GM19193 (cell line): ENCODE results near the gene MAP2K5.

Source experiments
- POLR2A ChIP-seq: IDR thresholded peaks from 4 replicates; pipeline ENCODE4 v1.6.1; 2011; ENCODE audit not compliant: insufficient read depth, insufficient read length; ENCODE audit errors: extremely low read depth

Gene MAP2K5

GRCh38 chr15:67707520-67708283, 165.2 kb downstream of the MAP2K5 start:
- TF ChIP-seq POLR2A: no peak

GRCh38 chr15:67708500-67708899, 166.0 kb downstream of the MAP2K5 start:
- no peak for TF ChIP-seq POLR2A

GRCh38 chr15:67715170-67715569, 172.7 kb downstream of the MAP2K5 start:
- no peak for TF ChIP-seq POLR2A

GRCh38 chr15:67716171-67716570, 173.7 kb downstream of the MAP2K5 start:
- no peak for TF ChIP-seq POLR2A

GRCh38 chr15:67717776-67718175, 175.3 kb downstream of the MAP2K5 start:
- TF ChIP-seq POLR2A: no peak

- no peak for TF ChIP-seq POLR2A
These were observed 176.9 kb downstream of the MAP2K5 start for GRCh38 chr15:67719330-67719959.

GRCh38 chr15:67720556-67721175, 178.2 kb downstream of the MAP2K5 start:
- TF ChIP-seq POLR2A: no peak

GRCh38 chr15:67722030-67722817, 179.7 kb downstream of the MAP2K5 start:
- no peak for TF ChIP-seq POLR2A

GRCh38 chr15:67723294-67724024, 181.0 kb downstream of the MAP2K5 start:
- no peak for TF ChIP-seq POLR2A

GRCh38 chr15:67724691-67725375, 182.3 kb downstream of the MAP2K5 start:
- TF ChIP-seq POLR2A: no peak

- TF ChIP-seq POLR2A: no peak
These were observed 187.6 kb downstream of the MAP2K5 start for GRCh38 chr15:67730135-67730534.

GRCh38 chr15:67731112-67731721, 188.7 kb downstream of the MAP2K5 start:
- TF ChIP-seq POLR2A: no peak

- no peak for TF ChIP-seq POLR2A
These were observed 189.7 kb downstream of the MAP2K5 start for GRCh38 chr15:67732164-67732563.

- TF ChIP-seq POLR2A: no peak
These were observed 190.3 kb downstream of the MAP2K5 start for GRCh38 chr15:67732671-67733374.

GRCh38 chr15:67735896-67736295, 193.4 kb downstream of the MAP2K5 start:
- no peak for TF ChIP-seq POLR2A
